HG03571 (cell line): ENCODE results near the gene EDAR.
A peak's percentile ranks its signal among the peaks of the same experiment; 100 is the strongest.

Source experiments
- ATAC-seq: cut with Tn5 transposase; IDR thresholded peaks from one replicate; pipeline ENCODE4 v1.9.1; 2021; ENCODE audit not compliant: unreplicated experiment

The EDAR gene

DNA sequence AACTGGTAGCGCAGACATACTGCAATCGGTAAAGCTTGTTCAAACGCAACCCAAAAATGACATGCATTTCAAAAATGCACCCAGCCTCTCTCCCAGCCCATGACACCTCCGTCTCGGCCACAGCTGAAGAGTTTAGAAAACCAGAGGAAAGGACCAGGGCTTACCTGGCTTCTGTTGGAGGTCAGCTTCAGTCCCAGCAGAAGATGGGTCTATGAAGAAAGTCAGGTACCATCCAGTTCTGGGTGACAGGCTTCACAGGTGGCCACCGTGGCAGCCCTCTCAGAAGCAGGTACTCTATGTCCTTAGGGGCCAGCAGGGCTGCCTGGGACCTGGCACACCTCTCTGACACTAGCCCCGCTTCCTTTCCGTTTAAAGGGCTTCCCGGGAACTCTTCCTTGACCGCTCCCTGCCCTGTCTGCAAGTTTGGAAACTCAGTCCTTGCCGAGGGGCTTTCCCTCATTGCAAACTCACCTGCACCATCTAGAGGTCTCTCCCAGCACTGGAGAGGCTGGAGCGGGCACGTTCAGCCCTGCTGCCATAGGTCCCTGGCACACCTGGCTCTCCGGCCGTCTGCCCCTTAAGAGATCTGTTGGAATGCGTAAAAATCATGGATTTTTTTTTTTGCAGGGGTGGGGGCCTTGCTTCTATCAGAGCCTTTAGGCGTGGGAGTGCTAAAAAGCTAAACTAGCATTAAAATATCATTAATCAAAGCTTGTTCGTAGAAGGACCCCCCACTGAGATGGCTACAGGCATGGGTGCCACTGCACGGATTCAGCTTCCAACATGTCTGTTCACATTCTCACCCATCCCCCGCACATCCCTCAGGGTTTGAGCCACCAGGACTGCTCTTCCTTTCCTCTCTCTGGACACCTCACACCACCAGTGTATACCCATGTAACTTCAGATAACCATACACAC lies at the start of gene EDAR:
Gene EDAR, minus strand, starts transcription at position 425 of the 918 bp plus-strand sequence. CDS start 58,206 bp downstream, outside the sequence.
- no peak for ATAC-seq

DNA sequence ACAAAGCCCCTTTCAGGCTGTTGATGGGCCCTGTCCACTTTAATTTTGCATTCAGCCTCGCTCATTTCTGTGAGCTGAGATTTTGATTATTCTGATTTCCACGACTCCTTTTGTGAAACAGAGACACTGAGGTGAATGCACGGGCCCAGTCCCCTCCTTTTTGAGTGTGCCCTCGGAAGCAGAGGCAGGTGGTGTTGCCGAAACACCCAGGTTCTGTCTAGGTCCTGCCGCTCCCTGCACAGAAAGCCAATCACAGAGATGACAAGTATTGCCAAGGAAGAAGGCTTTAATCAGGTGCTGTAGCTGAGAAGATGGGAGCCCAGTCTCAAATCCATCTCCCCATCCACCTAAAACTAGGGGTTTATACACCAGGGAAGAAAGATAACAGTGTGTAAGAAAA lies 44.2 kb upstream of the EDAR start:
- ATAC-seq = no peak

DNA sequence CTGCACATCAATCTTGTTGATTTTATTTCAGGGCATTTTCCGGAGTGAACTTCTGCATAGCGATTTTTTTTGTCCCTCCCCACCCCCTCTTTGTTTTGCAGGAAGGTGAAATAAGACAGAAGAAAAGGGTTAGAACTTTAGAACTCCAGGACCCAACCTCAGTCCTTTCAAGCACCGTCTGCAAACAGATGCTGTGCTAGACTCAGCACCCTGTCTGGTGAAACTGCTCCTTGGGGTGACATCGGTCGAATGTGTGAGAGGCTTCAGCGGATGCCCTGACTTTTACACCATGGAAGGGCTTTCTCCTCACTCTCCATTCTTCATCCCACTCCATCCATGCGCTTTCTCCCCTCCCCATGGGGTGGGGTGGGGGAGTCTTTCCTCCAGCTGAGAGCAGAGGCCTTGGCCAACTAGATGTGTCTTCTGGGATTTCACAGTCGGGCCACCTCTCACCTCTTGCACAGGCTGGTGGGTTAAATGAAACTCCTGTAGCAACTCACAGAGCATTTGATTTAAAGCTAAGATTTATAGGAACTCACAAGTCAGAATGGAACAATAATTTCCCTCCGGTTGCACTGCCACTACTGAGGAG lies 43.3 kb upstream of the EDAR start:
- ATAC-seq = no peak

DNA sequence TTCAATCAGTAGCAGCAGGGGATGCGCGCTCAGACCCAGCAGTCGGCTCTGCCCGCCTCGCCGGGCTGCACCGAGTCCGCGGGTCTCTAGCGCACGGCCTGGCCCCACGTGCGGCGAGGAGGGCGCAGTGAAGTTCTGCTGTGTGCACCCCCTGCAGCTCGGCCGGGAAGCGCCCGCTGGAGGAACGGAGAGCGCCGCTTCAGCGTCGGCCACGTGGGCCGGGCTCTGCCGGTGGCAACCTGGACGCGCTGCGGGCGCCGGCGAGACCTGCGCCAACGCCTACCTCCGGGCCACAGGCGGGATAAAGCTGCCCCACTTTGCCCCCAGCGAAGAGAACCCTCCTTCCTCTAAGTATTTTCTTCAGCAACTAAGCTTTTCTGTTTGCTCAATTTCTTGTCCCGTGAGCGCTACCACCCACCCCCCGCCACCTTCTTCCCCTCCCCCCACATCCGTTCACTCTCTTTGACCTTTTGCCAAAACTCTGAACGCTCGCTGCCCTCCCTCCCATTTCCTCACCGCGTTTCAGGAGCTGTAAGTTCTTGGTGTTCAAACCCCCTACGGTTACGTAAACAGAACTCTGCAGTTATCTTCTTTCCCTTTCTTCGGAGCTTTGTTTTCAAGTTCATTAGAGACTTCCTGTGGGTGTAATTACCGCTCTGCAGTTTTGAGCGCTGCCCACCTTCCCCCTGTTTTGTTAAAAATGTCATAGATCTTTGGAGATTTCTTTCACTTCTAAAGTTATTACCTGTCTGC lies 42.6 kb upstream of the EDAR start:
- peak; percentile 44 for ATAC-seq

DNA sequence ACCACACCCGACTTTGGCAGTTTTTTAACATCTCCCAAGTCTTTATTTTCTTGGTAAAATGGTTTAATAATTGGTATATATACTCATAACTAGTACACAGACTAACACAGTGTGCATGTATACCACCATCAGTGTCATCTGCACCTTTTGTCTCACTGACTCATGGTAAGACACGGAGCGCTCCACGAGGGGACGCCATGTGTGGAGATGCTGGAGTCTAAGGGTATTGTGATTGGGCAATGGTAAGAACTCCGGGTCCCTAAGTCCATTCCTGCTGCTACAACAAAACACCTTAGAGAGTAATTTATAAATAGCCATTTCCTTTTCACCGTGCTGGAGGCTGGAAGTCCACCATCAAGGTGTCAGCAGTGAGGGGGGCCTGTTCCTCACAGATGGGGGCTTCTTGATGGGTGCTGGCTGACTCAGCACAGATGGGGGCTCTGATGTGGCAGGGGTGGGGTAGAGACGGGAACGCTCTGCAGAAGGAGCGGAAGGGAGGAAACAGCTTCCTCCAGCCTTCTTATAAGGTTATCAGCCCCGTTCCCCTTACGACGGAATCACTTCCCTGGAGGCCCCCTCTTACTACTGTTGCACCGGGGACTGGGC lies 42.0 kb upstream of the EDAR start:
- ATAC-seq = no peak

DNA sequence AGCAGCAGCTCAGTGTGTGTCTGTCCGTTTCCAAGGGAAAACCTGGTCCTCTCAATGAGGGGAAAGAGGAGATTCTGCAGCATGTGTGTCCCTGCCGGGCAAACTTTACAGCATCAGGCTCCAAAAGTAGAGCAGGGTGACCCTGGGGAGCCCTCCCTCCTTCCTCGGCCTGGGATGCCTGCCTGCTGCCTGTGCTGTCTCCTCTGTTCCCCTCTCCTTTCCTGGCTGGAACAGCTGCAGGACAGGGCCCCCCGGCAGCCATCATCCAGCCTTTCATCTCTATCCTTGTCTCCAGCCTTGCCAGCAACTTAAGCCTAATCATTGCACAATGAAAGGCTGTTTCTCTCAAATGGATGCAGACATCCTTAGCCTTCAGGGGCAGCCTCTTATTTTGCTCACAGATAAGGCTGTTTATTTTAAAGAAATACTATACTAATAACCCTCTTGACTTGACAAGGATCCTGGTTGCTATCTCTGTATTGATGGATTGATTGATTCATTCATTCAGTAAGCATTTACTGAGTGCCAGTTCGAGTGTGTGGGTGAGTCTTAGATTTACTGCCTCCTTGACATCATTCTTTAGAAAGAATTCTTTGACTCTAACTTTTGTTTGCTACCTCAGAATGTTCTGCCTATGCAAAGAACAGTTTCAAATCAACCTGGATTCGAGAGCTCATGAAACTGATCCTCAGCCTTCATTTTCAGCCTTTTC lies 40.6 kb upstream of the EDAR start:
- ATAC-seq = no peak

DNA sequence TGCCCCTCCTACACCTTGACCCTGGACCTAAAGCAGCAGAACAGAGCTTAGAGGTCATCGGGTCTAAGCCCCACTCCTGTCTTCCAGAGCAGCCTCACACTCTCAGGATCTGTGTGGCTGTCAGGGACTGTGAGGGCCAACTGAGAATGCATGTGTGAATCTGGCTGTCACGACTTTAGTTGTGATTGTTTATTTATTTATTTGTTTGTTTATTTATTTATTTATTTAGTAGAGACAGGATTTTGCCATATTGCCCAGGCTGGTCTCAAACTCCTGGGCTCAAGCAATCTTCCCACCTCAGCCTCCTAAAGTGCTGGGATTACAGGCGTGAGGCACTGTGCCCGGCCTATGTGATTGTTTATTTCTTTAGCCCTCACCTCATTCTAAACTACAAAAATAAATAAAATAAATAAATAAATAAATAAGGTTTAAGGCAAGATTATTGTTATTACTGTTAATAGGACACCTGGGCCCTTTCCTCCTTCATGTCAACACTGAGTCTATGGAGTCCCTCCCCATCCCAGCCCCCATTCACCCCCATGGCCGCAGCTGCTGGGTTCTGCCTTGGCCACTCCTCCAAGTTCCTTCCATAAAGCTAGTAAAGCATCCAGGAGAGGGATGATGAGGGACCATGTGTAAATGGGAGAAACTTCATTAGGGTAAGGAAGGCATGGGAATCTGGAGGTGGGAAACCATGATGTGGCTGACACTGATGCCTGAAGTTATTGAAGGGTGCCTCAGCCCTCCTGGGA lies 39.9 kb upstream of the EDAR start:
- ATAC-seq = no peak

DNA sequence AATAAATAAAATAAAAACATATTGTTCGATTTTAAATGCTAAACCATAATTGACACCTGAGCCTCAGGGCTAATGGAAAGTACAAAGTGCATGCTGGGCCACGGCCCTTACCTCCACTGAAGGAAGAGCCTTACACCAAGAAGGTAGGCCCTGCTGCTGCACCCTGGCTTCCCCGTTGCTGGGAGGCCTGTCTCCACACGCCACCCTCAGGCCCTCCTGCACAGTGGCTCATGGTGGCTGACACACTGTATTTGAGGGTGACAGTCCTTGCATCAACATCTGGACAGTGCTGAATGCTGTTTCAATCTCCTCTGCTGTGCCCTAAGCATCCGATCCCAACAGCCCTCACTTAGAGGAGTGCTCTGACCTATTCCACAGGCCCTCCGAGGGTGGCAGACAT lies 39.3 kb upstream of the EDAR start:
- no peak for ATAC-seq

DNA sequence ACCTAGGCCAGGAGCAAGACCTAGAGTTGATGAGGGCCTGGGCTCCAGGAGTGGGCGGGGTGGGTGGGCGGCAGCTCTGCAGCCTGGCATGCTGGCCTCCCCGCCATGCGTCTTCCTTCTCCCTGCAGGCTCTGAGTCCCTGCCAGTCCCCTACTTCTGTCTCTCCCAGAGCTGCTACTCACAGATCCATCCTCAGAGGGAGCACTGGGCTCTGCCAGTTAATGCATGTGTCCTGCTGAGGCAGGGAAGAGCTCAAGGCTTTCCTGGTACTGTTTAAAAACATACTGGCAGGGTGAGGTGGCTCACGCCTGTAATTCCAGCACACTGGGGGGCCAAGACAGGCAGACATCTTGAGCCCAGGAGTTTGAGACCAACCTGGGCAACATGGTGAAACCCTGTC lies 38.7 kb upstream of the EDAR start:
- ATAC-seq = no peak

DNA sequence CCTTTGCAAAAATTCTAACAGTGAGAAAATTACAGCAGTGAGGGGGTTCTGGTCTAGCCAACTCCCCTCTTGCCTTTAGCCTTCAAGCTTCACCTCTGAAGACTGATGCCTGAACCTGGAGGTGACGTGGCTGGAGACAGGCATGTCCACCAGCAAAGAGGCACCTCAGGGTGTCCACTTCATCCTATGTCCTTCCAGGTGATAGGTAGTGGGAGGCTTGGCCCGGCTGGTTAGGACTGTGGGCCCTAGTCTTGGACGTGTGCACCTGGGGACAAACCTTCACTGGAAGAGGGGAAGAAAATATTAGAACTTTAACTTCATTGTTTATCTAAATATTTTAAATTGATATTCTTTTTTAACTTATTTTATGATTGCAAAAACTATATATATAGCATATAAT lies 35.5 kb upstream of the EDAR start:
- no peak for ATAC-seq

DNA sequence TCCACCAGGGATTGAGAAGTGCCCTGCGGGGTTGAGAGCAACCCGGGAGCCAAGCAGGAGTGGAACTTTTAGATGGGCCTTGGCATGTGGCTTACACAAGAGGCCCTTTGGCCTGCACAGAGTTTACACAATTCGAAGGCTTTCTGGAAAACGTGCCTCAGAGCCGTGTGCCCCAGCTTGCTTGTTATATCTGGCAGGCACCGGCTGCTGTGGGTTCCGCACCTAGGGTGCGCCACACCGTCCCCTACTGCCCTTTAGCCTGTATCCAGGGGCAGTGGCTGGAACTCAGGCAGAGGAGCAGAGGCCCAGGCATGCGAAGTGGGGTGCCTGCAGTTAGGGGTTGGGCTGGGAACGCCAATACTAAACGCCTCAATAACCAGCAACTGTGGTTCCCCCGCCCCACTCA lies 32.9 kb upstream of the EDAR start:
- no peak for ATAC-seq

DNA sequence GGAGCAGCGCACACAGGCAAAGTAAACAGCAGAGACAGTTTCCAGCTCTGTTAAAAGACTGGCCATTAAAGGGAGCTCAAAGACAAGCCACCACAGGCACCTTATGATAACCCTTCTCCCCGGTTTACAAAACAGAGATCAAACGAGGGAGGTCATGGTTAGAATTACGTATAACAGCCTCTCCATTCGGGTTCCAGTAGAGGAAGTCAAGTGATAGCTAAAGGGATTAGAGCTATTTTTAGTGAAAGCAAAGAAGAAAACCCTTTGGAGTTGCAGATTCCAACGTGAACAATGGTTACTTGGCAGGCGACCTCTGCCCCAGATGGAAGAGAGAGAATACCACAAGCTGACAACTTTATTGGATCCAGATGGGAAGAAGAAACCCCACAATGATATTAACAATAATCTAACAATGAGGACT lies 31.2 kb upstream of the EDAR start:
- no peak for ATAC-seq

DNA sequence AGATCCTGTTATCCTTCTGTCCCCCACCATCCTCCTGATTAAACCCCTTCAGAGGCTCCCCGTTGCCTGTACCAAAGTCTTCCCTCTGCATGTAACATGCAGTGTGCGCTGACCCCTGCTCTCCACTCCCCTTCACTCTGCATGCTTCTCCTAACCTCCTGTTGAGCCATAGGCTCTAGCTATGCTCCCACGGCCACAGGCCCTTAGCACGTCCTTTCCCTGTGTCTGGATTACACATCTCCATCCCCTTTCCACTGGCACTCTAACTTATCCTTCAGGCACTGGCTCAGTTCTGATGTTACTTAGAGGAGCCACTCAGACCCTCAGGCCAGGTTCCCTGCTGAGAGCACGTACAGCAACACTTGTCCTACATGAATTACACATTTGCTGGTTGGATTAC lies 29.4 kb upstream of the EDAR start:
- ATAC-seq = no peak

DNA sequence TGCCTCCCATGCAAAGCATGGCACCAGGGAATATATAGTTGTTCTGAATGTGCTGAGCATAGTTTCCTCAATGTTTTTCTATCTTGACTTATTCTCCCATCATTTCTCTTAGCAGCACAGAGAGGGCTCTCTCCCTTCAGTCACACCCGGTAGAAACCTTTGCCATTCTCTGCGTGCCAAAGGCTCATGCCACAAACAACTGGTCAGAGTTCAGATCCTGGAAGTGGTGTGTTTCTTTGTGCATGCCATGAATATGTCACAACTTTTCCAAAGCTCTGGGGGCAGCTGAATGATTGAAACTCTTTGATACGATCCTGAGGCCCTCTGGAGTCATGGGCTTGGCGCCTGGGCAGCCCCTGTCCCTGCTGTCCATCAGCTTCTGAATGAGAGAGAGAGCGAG lies 28.0 kb upstream of the EDAR start:
- ATAC-seq = no peak

DNA sequence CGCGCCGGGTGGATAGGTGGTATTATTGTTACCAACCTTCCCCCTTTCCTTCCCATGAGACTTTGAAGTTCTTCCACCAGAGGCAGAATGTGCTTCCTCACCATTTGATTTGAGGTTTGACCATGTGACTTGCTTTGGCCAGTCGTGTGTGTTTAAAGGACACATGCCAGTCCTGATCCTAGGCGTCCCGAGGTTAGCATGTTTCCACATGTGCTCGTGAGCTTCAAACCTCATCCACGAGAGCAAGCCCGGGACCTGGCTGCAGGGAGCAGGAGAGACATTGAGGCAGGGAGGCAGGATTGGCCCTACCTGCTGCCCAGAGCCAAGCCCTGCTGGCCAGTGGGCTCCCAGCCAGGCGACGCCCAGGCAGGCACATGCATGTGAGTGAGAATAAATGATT lies 27.4 kb upstream of the EDAR start:
- no peak for ATAC-seq

DNA sequence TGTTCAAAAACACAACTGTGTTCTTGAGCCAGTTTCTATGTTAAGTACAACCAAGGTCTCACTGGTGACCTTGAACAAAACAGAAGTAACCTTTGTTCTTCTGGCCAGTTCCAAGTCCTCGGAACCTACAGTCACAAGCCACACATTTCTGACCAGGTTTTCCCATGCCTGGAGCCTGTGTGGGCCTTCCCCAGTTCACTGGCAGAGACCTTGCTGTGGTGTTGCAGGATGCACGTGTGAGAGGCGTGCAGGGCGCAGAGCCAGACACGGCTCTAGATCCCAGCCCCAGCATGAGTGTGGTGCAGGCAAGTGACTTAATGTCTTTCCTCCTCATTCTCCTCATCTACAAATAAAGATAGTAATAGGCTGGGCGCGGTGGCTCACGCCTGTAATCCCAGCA lies 25.5 kb upstream of the EDAR start:
- no peak for ATAC-seq

DNA sequence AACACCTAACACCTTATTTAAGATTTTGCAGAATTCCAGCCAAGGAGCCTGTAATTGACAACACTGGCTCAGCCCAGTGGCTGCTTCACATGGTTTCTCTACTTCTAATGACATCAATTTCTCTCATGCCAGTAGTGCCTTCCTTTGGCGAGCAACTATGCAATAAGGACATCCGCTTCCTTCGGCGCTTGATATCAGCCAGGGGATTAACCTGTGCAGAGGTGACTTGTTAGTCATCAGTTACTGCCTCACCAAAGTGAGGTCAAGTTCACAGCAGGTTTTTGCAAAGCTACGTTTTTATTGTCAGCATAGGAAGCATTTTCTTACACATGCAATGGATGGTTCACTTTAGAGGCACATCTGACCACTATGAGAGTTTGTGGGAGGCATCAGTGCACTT lies 24.0 kb upstream of the EDAR start:
- no peak for ATAC-seq

DNA sequence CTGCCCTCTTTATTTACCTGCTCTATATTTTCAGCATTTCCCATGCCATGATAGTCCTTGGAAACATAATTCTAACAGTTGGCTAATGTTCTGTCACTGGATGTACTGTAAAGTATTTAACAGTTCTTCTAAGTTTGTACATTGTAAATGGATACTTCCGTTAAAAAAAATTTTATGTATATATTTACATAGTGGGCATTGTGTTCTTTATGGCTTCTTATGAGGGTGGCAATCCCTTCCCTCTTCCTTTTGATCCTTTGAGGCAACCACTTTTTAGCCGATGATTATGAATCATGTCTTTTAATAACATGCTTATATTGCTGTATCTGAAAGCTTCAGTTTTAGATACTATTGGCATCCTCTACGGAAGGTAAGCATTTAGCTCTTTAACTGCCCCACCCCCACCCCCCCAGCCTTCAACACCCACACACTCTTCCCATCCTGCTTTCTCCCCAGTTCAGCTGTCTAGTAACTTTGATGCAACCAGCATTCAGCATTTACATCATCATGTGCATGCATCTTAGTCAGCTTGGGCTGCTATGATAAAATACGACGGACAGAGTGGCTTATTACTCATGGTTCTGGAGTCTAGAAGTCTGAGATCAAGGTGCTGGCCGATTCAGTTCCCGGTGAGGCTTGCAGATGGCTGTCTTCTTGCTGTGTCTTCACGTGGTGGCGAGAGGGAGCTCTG lies 21.0 kb upstream of the EDAR start:
- ATAC-seq = no peak

DNA sequence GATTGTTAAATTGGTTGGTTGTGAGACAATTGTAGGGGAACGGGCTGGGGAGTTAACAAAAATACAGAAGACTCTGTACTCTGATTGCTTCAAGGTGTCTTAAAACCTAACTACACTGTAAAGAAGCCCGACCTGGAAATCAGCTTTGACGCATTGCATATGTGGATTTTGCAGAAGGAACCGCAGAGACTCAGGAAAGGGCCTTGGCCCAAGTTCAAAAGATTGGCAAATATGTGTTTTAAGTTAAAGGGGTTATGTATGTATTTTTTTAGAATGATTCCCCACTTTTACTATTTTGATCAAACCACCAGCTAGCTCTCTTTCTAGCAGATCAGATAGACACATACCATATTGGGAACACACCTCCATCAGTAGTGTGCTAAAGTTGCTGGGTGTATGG lies 18.0 kb upstream of the EDAR start:
- no peak for ATAC-seq
